HG03442 (cell line): Measurements from ENCODE around the gene OR1S1.
"Not testable (repeated sequence)": the region's sequence is repeated elsewhere in the genome, so short reads cannot be mapped to it uniquely, and the experiment has no call there.

Source experiments
- ATAC-seq: cut with Tn5 transposase; IDR thresholded peaks from one replicate; pipeline ENCODE4 v1.9.1; 2021; ENCODE audit warnings: mild to moderate bottlenecking, moderate library complexity; ENCODE audit not compliant: unreplicated experiment

The OR1S1 gene

GRCh38 chr11:58212420-58212819 lies at the start of gene OR1S1:
OR1S1 (plus strand) TSS chr11:58212720.
- ATAC-seq, result not testable (repeated sequence)

GRCh38 chr11:58164389-58164788 lies 48.1 kb upstream of the OR1S1 start:
- ATAC-seq, result no peak

- no peak for ATAC-seq
Measured at GRCh38 chr11:58164990-58165389, 47.5 kb upstream of the OR1S1 start.

GRCh38 chr11:58165504-58166106 lies 46.9 kb upstream of the OR1S1 start:
- no peak for ATAC-seq

GRCh38 chr11:58177409-58178054 lies 35.0 kb upstream of the OR1S1 start:
- ATAC-seq, result no peak

- no peak for ATAC-seq
Measured at GRCh38 chr11:58178444-58178843, 34.1 kb upstream of the OR1S1 start.

GRCh38 chr11:58179648-58180047 lies 32.9 kb upstream of the OR1S1 start:
- no peak for ATAC-seq

- no peak for ATAC-seq
Measured at GRCh38 chr11:58186938-58187337, 25.6 kb upstream of the OR1S1 start.

- no peak for ATAC-seq
Measured at GRCh38 chr11:58188770-58189169, 23.8 kb upstream of the OR1S1 start, which contains the start of gene OR9Q2. OR9Q2 (plus strand) TSS chr11:58189070; CDS start chr11:58190491, 1,421 bp downstream.

- ATAC-seq, result no peak
Measured at GRCh38 chr11:58192229-58192628, 20.3 kb upstream of the OR1S1 start.

- no peak for ATAC-seq
Measured at GRCh38 chr11:58193391-58193790, 19.1 kb upstream of the OR1S1 start.

GRCh38 chr11:58195939-58196338 lies 16.6 kb upstream of the OR1S1 start:
- no peak for ATAC-seq

- ATAC-seq, result no peak
Measured at GRCh38 chr11:58199271-58199670, 13.2 kb upstream of the OR1S1 start.

- ATAC-seq, result no peak
Measured at GRCh38 chr11:58204042-58204441, 8.5 kb upstream of the OR1S1 start, which contains the start of gene OR1S2. OR1S2 (minus strand) TSS chr11:58204142; CDS start chr11:58204142, 0 bp downstream.

GRCh38 chr11:58216476-58216875 lies 4.0 kb downstream of the OR1S1 start:
- no peak for ATAC-seq

- no peak for ATAC-seq
Measured at GRCh38 chr11:58222721-58223120, 10.2 kb downstream of the OR1S1 start.

GRCh38 chr11:58227956-58228615 lies 15.6 kb downstream of the OR1S1 start:
- no peak for ATAC-seq

- no peak for ATAC-seq
Measured at GRCh38 chr11:58243954-58244353, 31.4 kb downstream of the OR1S1 start.

- no peak for ATAC-seq
Measured at GRCh38 chr11:58254936-58255335, 42.4 kb downstream of the OR1S1 start.

GRCh38 chr11:58259983-58260382 lies 47.5 kb downstream of the OR1S1 start:
- no peak for ATAC-seq
